Tibial artery (tissue), 4 donors: Measurements from ENCODE around the gene ATXN7.

ENCODE experiments used
- DNase-seq, 2 donors: peaks; one replicate each; pipeline ENCODE4 v3.0.0-alpha.2; 2019
- H3K27ac ChIP-seq, 2 donors: fragments of 200-600 bp; sonication (generic) in 1 of 2; 1 replicate in 1 of 2; 2 replicates in 1 of 2; pipeline ENCODE4 v1.5.1; 2018 to 2019; ENCODE audit warnings: mild to moderate bottlenecking in 1 of 2
- H3K27me3 ChIP-seq, 2 donors: fragments of 200-600 bp; sonication (generic) in 1 of 2; one replicate each; pipeline versions ENCODE4 v1.5.1 to v1.6.0; 2016 to 2019
- H3K36me3 ChIP-seq, 3 donors: fragments of 200-600 bp; sonication (generic) in 2 of 3; one replicate each; pipeline ENCODE4 v1.5.1; 2016 to 2019; ENCODE audit warnings: mild to moderate bottlenecking in 2 of 3
- H3K4me1 ChIP-seq, 4 donors: fragments of 200-600 bp; sonication (generic) in 2 of 4; 1 replicate in 3 of 4; 2 replicates in 1 of 4; pipeline ENCODE4 v1.5.1; 2016 to 2019
- H3K4me3 ChIP-seq, 2 donors: fragments of 200-600 bp; sonication (generic) in 1 of 2; 1 replicate in 1 of 2; 2 replicates in 1 of 2; pipeline ENCODE4 v1.5.1; 2018 to 2019; ENCODE audit warnings: mild to moderate bottlenecking in 2 of 2
- H3K9me3 ChIP-seq, 3 donors: fragments of 200-600 bp; sonication (generic) in 1 of 3; one replicate each; pipeline ENCODE4 v1.5.1; 2016 to 2019
- intact Hi-C: fragments of 100-400 bp; cut with DNase I; formaldehyde crosslinking; loops from one replicate; pipeline ENCODE4 v1.15.0; 2023; ENCODE audit warnings: low total_unique reads
- TF ChIP-seq, protein P1 (sequence below), 2 experiments: fragments of 200-600 bp in 1 of 2; fragments of 450-650 bp in 1 of 2; IDR thresholded peaks; one replicate each; pipeline ENCODE4 v1.5.1; 2017 to 2019; ENCODE audit warnings: antibody characterized with exemption in 2 of 2, mild to moderate bottlenecking in 1 of 2, moderate library complexity in 1 of 2

Gene ATXN7

DNA sequence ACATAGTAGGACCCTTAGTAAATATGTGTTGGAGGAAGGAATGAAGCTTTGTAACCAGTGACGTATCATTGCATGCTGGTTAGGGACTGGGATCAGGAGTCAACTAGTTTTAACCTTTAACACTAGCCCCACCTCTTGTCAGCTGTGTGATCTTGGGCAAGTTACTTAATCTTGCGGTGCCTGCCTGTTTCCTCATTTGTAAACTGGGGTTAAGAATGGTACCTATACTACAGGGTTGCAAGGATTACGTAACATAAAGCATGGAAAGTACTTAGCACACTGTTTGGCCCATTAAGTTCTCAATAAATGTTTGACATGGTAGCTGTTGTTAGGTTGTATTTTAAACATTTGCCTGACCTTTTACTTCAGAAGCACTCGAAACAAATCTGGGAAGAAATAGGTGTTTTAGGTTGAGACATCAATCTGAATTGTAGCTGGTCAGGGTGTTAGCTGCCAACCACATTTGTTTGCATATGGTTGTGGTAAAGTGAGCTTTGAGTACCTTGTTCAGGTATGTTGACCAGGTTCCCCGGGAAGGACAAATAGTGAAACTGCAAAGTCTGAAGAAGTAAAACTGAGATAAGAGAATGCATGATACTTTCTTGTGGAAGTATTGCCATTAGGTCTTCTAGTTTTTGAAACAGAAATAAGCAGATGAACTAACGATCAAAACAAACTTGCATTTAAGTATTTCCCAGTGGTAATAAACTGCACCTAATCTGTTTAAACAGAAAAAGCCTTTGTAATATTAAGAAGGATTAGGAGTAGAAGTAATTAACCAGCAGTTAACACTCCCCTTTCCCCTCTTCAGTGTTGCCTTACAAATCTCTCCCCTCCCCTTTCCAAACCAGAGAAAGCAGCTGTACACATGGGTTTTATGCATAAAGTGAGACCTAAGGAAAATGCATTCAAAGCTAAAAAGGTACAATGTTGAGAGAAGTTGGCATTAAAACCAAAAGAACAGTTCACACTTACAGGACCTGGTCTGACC, 74.3 kb downstream of the ATXN7 start:
- TF ChIP-seq, protein P1, sequence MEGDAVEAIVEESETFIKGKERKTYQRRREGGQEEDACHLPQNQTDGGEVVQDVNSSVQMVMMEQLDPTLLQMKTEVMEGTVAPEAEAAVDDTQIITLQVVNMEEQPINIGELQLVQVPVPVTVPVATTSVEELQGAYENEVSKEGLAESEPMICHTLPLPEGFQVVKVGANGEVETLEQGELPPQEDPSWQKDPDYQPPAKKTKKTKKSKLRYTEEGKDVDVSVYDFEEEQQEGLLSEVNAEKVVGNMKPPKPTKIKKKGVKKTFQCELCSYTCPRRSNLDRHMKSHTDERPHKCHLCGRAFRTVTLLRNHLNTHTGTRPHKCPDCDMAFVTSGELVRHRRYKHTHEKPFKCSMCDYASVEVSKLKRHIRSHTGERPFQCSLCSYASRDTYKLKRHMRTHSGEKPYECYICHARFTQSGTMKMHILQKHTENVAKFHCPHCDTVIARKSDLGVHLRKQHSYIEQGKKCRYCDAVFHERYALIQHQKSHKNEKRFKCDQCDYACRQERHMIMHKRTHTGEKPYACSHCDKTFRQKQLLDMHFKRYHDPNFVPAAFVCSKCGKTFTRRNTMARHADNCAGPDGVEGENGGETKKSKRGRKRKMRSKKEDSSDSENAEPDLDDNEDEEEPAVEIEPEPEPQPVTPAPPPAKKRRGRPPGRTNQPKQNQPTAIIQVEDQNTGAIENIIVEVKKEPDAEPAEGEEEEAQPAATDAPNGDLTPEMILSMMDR (IDR thresholded peaks at IDR 0.05), result no peak
- no peaks in the 10 kb centered on the region for H3K27me3 ChIP-seq
- intact Hi-C loops, result no loop called here
- H3K4me1 ChIP-seq, result peaks cover 0 to 17% (median 6%) of the 10 kb centered on the region in 4 donors
- peaks cover 0 to 5% (median 0%) of the 10 kb centered on the region in 3 donors for H3K36me3 ChIP-seq
- DNase-seq, result no peak
- no peak overlapping the region for H3K27ac ChIP-seq
- H3K4me3 ChIP-seq, result no peak overlapping the region
- H3K9me3 ChIP-seq, result no peaks in the 10 kb centered on the region

GRCh38 chr3:63940389-63940757, 76.7 kb downstream of the ATXN7 start:
- no peak overlapping the region for H3K4me3 ChIP-seq
- no peaks in the 10 kb centered on the region for H3K27me3 ChIP-seq
- no peak for DNase-seq
- TF ChIP-seq, protein P1 (IDR thresholded peaks at IDR 0.05), result no peak
- peaks cover 0 to 9% (median 0%) of the 10 kb centered on the region in 3 donors for H3K36me3 ChIP-seq
- intact Hi-C loops, result no loop called here
- H3K27ac ChIP-seq, result no peak overlapping the region
- no peaks in the 10 kb centered on the region for H3K9me3 ChIP-seq
- H3K4me1 ChIP-seq, result peaks cover 0 to 8% (median 2%) of the 10 kb centered on the region in 4 donors

GRCh38 chr3:63942528-63942927, 78.9 kb downstream of the ATXN7 start:
- no peak for DNase-seq
- no peaks in the 10 kb centered on the region for H3K27me3 ChIP-seq
- TF ChIP-seq, protein P1 (IDR thresholded peaks at IDR 0.05), result no peak
- no peak overlapping the region for H3K27ac ChIP-seq
- H3K4me1 ChIP-seq, result peaks cover 0 to 13% (median 2%) of the 10 kb centered on the region in 4 donors
- H3K36me3 ChIP-seq, result peaks cover 0 to 9% (median 0%) of the 10 kb centered on the region in 3 donors
- no peaks in the 10 kb centered on the region for H3K9me3 ChIP-seq
- intact Hi-C loops, result no loop called here
- H3K4me3 ChIP-seq, result no peak overlapping the region

GRCh38 chr3:63943678-63944077, 80.0 kb downstream of the ATXN7 start:
- H3K27me3 ChIP-seq, result no peaks in the 10 kb centered on the region
- H3K27ac ChIP-seq, result no peak overlapping the region
- no peak for DNase-seq
- H3K36me3 ChIP-seq, result peaks cover 0 to 9% (median 0%) of the 10 kb centered on the region in 3 donors
- H3K4me3 ChIP-seq, result no peak overlapping the region
- H3K4me1 ChIP-seq, result peaks cover 0 to 12% (median 6%) of the 10 kb centered on the region in 4 donors
- H3K9me3 ChIP-seq, result no peaks in the 10 kb centered on the region
- TF ChIP-seq, protein P1 (IDR thresholded peaks at IDR 0.05), result no peak
- intact Hi-C loops, result no loop called here

GRCh38 chr3:63945558-63946096, 82.0 kb downstream of the ATXN7 start:
- Histone ChIP-seq H3K4me3 (no peak overlapping the region), H3K27me3 (no peaks in the 10 kb centered on the region), H3K36me3 (peaks cover 0 to 9% (median 0%) of the 10 kb centered on the region in 3 donors), H3K27ac (no peak overlapping the region), H3K9me3 (no peaks in the 10 kb centered on the region), H3K4me1 (peaks cover 0 to 30% (median 11%) of the 10 kb centered on the region in 4 donors)
- TF ChIP-seq, protein P1 (IDR thresholded peaks at IDR 0.05), result no peak
- intact Hi-C loops, result no loop called here
- no peak for DNase-seq
